ENCODE data around the gene ALK.

ALK gene

GRCh38 chr2:29590211-29590610 is 331.2 kb downstream of the ALK start:
- no peak overlapping the region for H3K27ac ChIP-seq
- no peaks in the 10 kb centered on the region for H3K27me3 ChIP-seq
- no peak overlapping the region for H3K4me3 ChIP-seq (ENCODE audit: low read depth in 1 of 2, low read length in 1 of 2)
- no peak for TF ChIP-seq CTCF (IDR thresholded peaks at IDR 0.05)
- H3K36me3 ChIP-seq, result no peaks in the 10 kb centered on the region
- no peaks in the 10 kb centered on the region for H3K4me1 ChIP-seq (ENCODE audit: control insufficient read depth in 1 of 2, insufficient read depth in 1 of 2, low read depth in 1 of 2, low read length in 1 of 2)
- H3K9me3 ChIP-seq, result no peaks in the 10 kb centered on the region

DNA sequence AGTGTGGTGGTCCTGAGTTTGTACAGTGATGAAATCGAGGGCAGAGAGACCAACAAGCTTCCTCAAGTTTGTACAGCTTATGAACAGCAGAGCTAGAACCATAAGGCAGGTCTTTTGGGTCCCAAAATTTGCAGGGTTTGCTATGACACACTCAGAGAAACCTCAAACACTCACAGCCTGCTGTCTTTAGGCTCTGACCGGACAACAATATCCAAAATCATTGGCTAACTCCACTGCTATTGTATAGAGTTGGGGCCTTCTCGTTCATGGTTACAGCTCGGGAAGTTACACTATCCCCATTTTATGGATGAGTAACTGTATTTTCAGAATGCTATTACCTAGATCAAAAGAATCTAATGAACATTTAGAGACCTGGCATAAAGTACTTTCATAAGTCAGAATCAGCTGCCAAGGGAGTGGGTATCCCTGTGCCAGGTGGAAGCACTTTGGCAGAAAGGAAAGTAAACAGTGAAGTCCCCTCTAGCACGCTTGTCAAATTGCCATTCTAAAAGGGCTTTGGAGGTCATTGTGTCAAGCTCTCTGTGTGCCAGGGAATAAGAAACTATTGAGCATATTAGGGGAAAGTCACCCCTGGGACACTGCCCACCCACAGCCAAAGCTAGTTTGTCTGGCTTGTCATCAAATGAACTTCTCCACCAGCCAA is 331.8 kb downstream of the ALK start:
- Histone ChIP-seq H3K27me3 (no peaks in the 10 kb centered on the region), H3K4me1 (ENCODE audit: control insufficient read depth in 1 of 2, insufficient read depth in 1 of 2, low read depth in 1 of 2, low read length in 1 of 2) (no peaks in the 10 kb centered on the region), H3K4me3 (ENCODE audit: low read depth in 1 of 2, low read length in 1 of 2) (no peak overlapping the region), H3K9me3 (no peaks in the 10 kb centered on the region), H3K27ac (no peak overlapping the region), H3K36me3 (no peaks in the 10 kb centered on the region)
- TF ChIP-seq CTCF (IDR thresholded peaks at IDR 0.05), result no peak

- H3K9me3 ChIP-seq, result no peaks in the 10 kb centered on the region
- H3K36me3 ChIP-seq, result no peaks in the 10 kb centered on the region
- no peak for TF ChIP-seq CTCF (IDR thresholded peaks at IDR 0.05)
- H3K27ac ChIP-seq, result no peak overlapping the region
- no peaks in the 10 kb centered on the region for H3K27me3 ChIP-seq
- H3K4me1 ChIP-seq (ENCODE audit: control insufficient read depth in 1 of 2, insufficient read depth in 1 of 2, low read depth in 1 of 2, low read length in 1 of 2), result no peaks in the 10 kb centered on the region
- H3K4me3 ChIP-seq (ENCODE audit: low read depth in 1 of 2, low read length in 1 of 2), result no peak overlapping the region
Observed at GRCh38 chr2:29587402-29588190, 333.8 kb downstream of the ALK start.

GRCh38 chr2:29586919-29587318 is 334.5 kb downstream of the ALK start:
- Histone ChIP-seq H3K36me3 (no peaks in the 10 kb centered on the region), H3K4me3 (ENCODE audit: low read depth in 1 of 2, low read length in 1 of 2) (no peak overlapping the region), H3K4me1 (ENCODE audit: control insufficient read depth in 1 of 2, insufficient read depth in 1 of 2, low read depth in 1 of 2, low read length in 1 of 2) (no peaks in the 10 kb centered on the region), H3K9me3 (no peaks in the 10 kb centered on the region), H3K27me3 (no peaks in the 10 kb centered on the region), H3K27ac (no peak overlapping the region)
- TF ChIP-seq CTCF (IDR thresholded peaks at IDR 0.05), result no peak

- Histone ChIP-seq H3K9me3 (no peaks in the 10 kb centered on the region), H3K27me3 (no peaks in the 10 kb centered on the region), H3K27ac (no peak overlapping the region), H3K36me3 (no peaks in the 10 kb centered on the region), H3K4me1 (ENCODE audit: control insufficient read depth in 1 of 2, insufficient read depth in 1 of 2, low read depth in 1 of 2, low read length in 1 of 2) (no peaks in the 10 kb centered on the region), H3K4me3 (ENCODE audit: low read depth in 1 of 2, low read length in 1 of 2) (no peak overlapping the region)
- no peak for TF ChIP-seq CTCF (IDR thresholded peaks at IDR 0.05)
Observed at GRCh38 chr2:29583548-29584156, 337.7 kb downstream of the ALK start.
